ENCODE data around the gene LY86.
A peak's percentile ranks its signal among the peaks of the same experiment; 100 is the strongest.
"Not testable (repeated sequence)": the region's sequence is repeated elsewhere in the genome, so short reads cannot be mapped to it uniquely, and the experiment has no call there.

LY86 gene

GRCh38 chr6:6663421-6664135, 75.1 kb downstream of the LY86 start:
- Histone ChIP-seq H3K9ac (no peak overlapping the region), H3K4me1 (ENCODE audit: low read depth, poor library complexity, severe bottlenecking) (no peaks in the 10 kb centered on the region), H3K79me2 (ENCODE audit: insufficient read depth, low read depth) (no peaks in the 10 kb centered on the region), H3K27ac (no peak overlapping the region), H2AFZ (ENCODE audit: low read depth) (no peak overlapping the region), H3K36me3 (ENCODE audit: insufficient read depth) (no peaks in the 10 kb centered on the region), H4K20me1 (ENCODE audit: insufficient read depth) (no peaks in the 10 kb centered on the region), H3K27me3 (ENCODE audit: insufficient read depth, low read depth) (no peaks in the 10 kb centered on the region), H3K4me3 (IDR thresholded peaks at IDR 0.05; ENCODE audit: insufficient read depth, low read depth, low read length) (no peak overlapping the region), H3K4me2 (no peak overlapping the region)
- TF ChIP-seq, protein P1, sequence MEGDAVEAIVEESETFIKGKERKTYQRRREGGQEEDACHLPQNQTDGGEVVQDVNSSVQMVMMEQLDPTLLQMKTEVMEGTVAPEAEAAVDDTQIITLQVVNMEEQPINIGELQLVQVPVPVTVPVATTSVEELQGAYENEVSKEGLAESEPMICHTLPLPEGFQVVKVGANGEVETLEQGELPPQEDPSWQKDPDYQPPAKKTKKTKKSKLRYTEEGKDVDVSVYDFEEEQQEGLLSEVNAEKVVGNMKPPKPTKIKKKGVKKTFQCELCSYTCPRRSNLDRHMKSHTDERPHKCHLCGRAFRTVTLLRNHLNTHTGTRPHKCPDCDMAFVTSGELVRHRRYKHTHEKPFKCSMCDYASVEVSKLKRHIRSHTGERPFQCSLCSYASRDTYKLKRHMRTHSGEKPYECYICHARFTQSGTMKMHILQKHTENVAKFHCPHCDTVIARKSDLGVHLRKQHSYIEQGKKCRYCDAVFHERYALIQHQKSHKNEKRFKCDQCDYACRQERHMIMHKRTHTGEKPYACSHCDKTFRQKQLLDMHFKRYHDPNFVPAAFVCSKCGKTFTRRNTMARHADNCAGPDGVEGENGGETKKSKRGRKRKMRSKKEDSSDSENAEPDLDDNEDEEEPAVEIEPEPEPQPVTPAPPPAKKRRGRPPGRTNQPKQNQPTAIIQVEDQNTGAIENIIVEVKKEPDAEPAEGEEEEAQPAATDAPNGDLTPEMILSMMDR (conservative IDR thresholded peaks at IDR 0.05; ENCODE audit: low read depth, low read length) = no peak

GRCh38 chr6:6665555-6666243, 77.2 kb downstream of the LY86 start:
- no peak overlapping the region for H2AFZ ChIP-seq (ENCODE audit: low read depth)
- no peak overlapping the region for H3K9ac ChIP-seq
- H3K4me1 ChIP-seq (ENCODE audit: low read depth, poor library complexity, severe bottlenecking) = no peaks in the 10 kb centered on the region
- H4K20me1 ChIP-seq (ENCODE audit: insufficient read depth) = no peaks in the 10 kb centered on the region
- H3K27me3 ChIP-seq (ENCODE audit: insufficient read depth, low read depth) = no peaks in the 10 kb centered on the region
- H3K36me3 ChIP-seq (ENCODE audit: insufficient read depth) = no peaks in the 10 kb centered on the region
- H3K27ac ChIP-seq = no peak overlapping the region
- TF ChIP-seq, protein P1 (conservative IDR thresholded peaks at IDR 0.05; ENCODE audit: low read depth, low read length) = no peak
- no peak overlapping the region for H3K4me2 ChIP-seq
- no peaks in the 10 kb centered on the region for H3K79me2 ChIP-seq (ENCODE audit: insufficient read depth, low read depth)
- H3K4me3 ChIP-seq (IDR thresholded peaks at IDR 0.05; ENCODE audit: insufficient read depth, low read depth, low read length) = no peak overlapping the region

- not testable (repeated sequence) for H3K27ac ChIP-seq; H3K4me1 ChIP-seq (ENCODE audit: low read depth, poor library complexity, severe bottlenecking); H3K36me3 ChIP-seq (ENCODE audit: insufficient read depth); H3K9ac ChIP-seq; H3K4me2 ChIP-seq; H3K79me2 ChIP-seq (ENCODE audit: insufficient read depth, low read depth); H3K4me3 ChIP-seq (IDR thresholded peaks at IDR 0.05; ENCODE audit: insufficient read depth, low read depth, low read length); H4K20me1 ChIP-seq (ENCODE audit: insufficient read depth); H2AFZ ChIP-seq (ENCODE audit: low read depth); H3K27me3 ChIP-seq (ENCODE audit: insufficient read depth, low read depth)
Measured at GRCh38 chr6:6670150-6670549, 81.6 kb downstream of the LY86 start.

- Histone ChIP-seq H3K4me3 (IDR thresholded peaks at IDR 0.05; ENCODE audit: insufficient read depth, low read depth, low read length) (no peak overlapping the region), H4K20me1 (ENCODE audit: insufficient read depth) (no peaks in the 10 kb centered on the region), H3K4me1 (ENCODE audit: low read depth, poor library complexity, severe bottlenecking) (peaks cover 8% of the 10 kb centered on the region), H3K36me3 (ENCODE audit: insufficient read depth) (no peaks in the 10 kb centered on the region), H3K27ac (no peak overlapping the region), H3K27me3 (ENCODE audit: insufficient read depth, low read depth) (no peaks in the 10 kb centered on the region), H2AFZ (ENCODE audit: low read depth) (no peak overlapping the region), H3K9ac (no peak overlapping the region), H3K4me2 (no peak overlapping the region), H3K79me2 (ENCODE audit: insufficient read depth, low read depth) (no peaks in the 10 kb centered on the region)
- TF ChIP-seq, protein P1 (conservative IDR thresholded peaks at IDR 0.05; ENCODE audit: low read depth, low read length) = 0 out of 2 replicates have a peak, but pooled peaks have one; percentile 25
Measured at GRCh38 chr6:6674872-6675271, 86.4 kb downstream of the LY86 start.

Measured in KMS-11 (cell line).